NOMO-1 treated with dmso at 0.1 percent for 144 hours (cell line): Measurements from ENCODE around the gene LPP.

ENCODE experiments used
- DNase-seq: peaks from one replicate; lab custom pipeline; 2025; ENCODE audit not compliant: unreplicated experiment; lab: John Stamatoyannopoulos, UW

Gene LPP

GRCh38 chr3:188246905-188247304 lies 92.9 kb downstream of the LPP start:
- DNase-seq, result no peak

- DNase-seq, result no peak
Observed at GRCh38 chr3:188248036-188248561, 94.1 kb downstream of the LPP start.

- no peak for DNase-seq
Observed at GRCh38 chr3:188253123-188253793, 99.3 kb downstream of the LPP start.

GRCh38 chr3:188253800-188254452 lies 100.0 kb downstream of the LPP start:
- DNase-seq, result no peak

GRCh38 chr3:188254520-188255070 lies 100.6 kb downstream of the LPP start:
- no peak for DNase-seq

- DNase-seq, result no peak
Observed at GRCh38 chr3:188255190-188255589, 101.2 kb downstream of the LPP start.

- DNase-seq, result no peak
Observed at GRCh38 chr3:188256758-188257157, 102.8 kb downstream of the LPP start.

- no peak for DNase-seq
Observed at GRCh38 chr3:188257384-188258026, 103.5 kb downstream of the LPP start.

- DNase-seq, result no peak
Observed at GRCh38 chr3:188259191-188259590, 105.2 kb downstream of the LPP start.

GRCh38 chr3:188259596-188259995 lies 105.6 kb downstream of the LPP start:
- no peak for DNase-seq

GRCh38 chr3:188261011-188261410 lies 107.1 kb downstream of the LPP start:
- no peak for DNase-seq

- no peak for DNase-seq
Observed at GRCh38 chr3:188262488-188262887, 108.5 kb downstream of the LPP start.

- no peak for DNase-seq
Observed at GRCh38 chr3:188262913-188263683, 109.1 kb downstream of the LPP start.

GRCh38 chr3:188264226-188265207 lies 110.6 kb downstream of the LPP start:
- no peak for DNase-seq

GRCh38 chr3:188266562-188267274 lies 112.8 kb downstream of the LPP start:
- no peak for DNase-seq

- DNase-seq, result no peak
Observed at GRCh38 chr3:188267790-188268335, 113.9 kb downstream of the LPP start.

- DNase-seq, result no peak
Observed at GRCh38 chr3:188268336-188268735, 114.4 kb downstream of the LPP start.

- peak; percentile 90 for DNase-seq
Observed at GRCh38 chr3:188269040-188269439, 115.1 kb downstream of the LPP start.

- peak; percentile 73 for DNase-seq
Observed at GRCh38 chr3:188270423-188270972, 116.5 kb downstream of the LPP start.
